PC-3 (cell line): Measurements from ENCODE around the gene PTGIS. TPM values are rescaled to one million over a fixed set of nuclear protein-coding genes. Genes with fewer than 3 reads are reported as not detected.

Source experiments
- ATAC-seq: fragments of 200-7000 bp; cut with Tn5 transposase; 2 replicates; pipeline ENCODE4 v1.9.1; 2020; ENCODE audit warnings: mild to moderate bottlenecking, moderate library complexity
- BruUV-seq: library from RNA; stranded (reverse); fragments of 400-500 nt; replicated peaks from 2 replicates; lab custom pipeline; 2021; lab: Mats Ljungman, UMichigan
- CTCF ChIA-PET: fragments of 300-600 bp; sonication (Branson Sonifier 250); formaldehyde crosslinking; loops from one replicate; lab custom pipeline; 2022; ENCODE audit warnings: antibody characterized with exemption; lab: Charles Lee
- POLR2A ChIA-PET: fragments of 300-600 bp; sonication (Branson Sonifier 250); formaldehyde crosslinking; loops from one replicate; lab custom pipeline; 2022; ENCODE audit warnings: antibody characterized with exemption; ENCODE audit not compliant: unreplicated experiment; lab: Charles Lee
- DNase-seq: peaks from one replicate; pipeline ENCODE4 v3.0.0-alpha.2; 2015
- H2AFZ ChIP-seq: fragments of 300-600 bp; sonication (generic); 2 replicates; pipeline ENCODE4 v1.6.0; 2016; ENCODE audit warnings: antibody characterized with exemption, low read length
- H3F3A ChIP-seq: fragments of 300-600 bp; sonication (generic); one replicate; pipeline ENCODE4 v1.6.0; 2017; ENCODE audit warnings: antibody characterized with exemption, low read length, control low read depth, mild to moderate bottlenecking; ENCODE audit not compliant: unreplicated experiment
- H3K27ac ChIP-seq: fragments of 300-600 bp; sonication (generic); 2 replicates; pipeline ENCODE4 v1.5.1; 2016; ENCODE audit warnings: mild to moderate bottlenecking, low read length
- H3K27me3 ChIP-seq: fragments of 300-600 bp; sonication (generic); 2 replicates; pipeline ENCODE4 v1.6.1; 2016; ENCODE audit warnings: low read length, mixed read lengths
- H3K36me3 ChIP-seq: fragments of 300-600 bp; sonication (generic); 2 replicates; pipeline ENCODE4 v1.6.1; 2016; ENCODE audit warnings: low read depth, mixed run types, low read length, mixed read lengths
- H3K4me1 ChIP-seq: fragments of 300-600 bp; sonication (generic); 2 replicates; pipeline ENCODE4 v1.5.1; 2016; ENCODE audit warnings: low read length; ENCODE audit not compliant: insufficient read depth
- H3K4me2 ChIP-seq: fragments of 300-600 bp; sonication (generic); 2 replicates; pipeline ENCODE4 v1.6.0; 2016; ENCODE audit warnings: low read length
- H3K4me3 ChIP-seq: fragments of 300-600 bp; sonication (generic); 2 replicates; pipeline ENCODE4 v1.5.1; 2016; ENCODE audit warnings: mild to moderate bottlenecking, low read length, mixed read lengths
- H3K79me2 ChIP-seq: fragments of 300-600 bp; sonication (generic); 2 replicates; pipeline ENCODE4 v1.6.1; 2017; ENCODE audit warnings: low read length, mixed read lengths
- H3K9ac ChIP-seq: fragments of 300-600 bp; sonication (generic); 2 replicates; pipeline ENCODE4 v1.6.0; 2016; ENCODE audit warnings: mild to moderate bottlenecking, low read length
- H3K9me2 ChIP-seq: fragments of 300-600 bp; sonication (generic); replicated peaks from 2 replicates; pipeline ENCODE4 v1.6.1; 2016; ENCODE audit warnings: mixed run types, low read length, mixed read lengths
- H3K9me3 ChIP-seq: fragments of 300-600 bp; sonication (generic); 2 replicates; pipeline ENCODE4 v1.6.1; 2016; ENCODE audit warnings: low read length, mixed read lengths
- H4K20me1 ChIP-seq: fragments of 300-600 bp; sonication (generic); 2 replicates; pipeline ENCODE4 v1.6.1; 2016; ENCODE audit warnings: low read length, mixed read lengths
- CTCF ChIP-seq: fragments of 300-600 bp; sonication (generic); conservative IDR thresholded peaks from 2 replicates; pipeline ENCODE4 v1.5.1; 2017; ENCODE audit warnings: antibody characterized with exemption, low read depth, mild to moderate bottlenecking, low read length
- EZH2 ChIP-seq: fragments of 300-600 bp; sonication (generic); IDR thresholded peaks from one replicate; pipeline ENCODE4 v1.6.1; 2017; ENCODE audit warnings: antibody characterized with exemption, mild to moderate bottlenecking, low read length; ENCODE audit not compliant: unreplicated experiment
- EZH2phosphoT487 ChIP-seq: fragments of 300-600 bp; sonication (generic); IDR thresholded peaks from 2 replicates; pipeline ENCODE4 v1.6.1; 2018; ENCODE audit warnings: mild to moderate bottlenecking, antibody characterized with exemption, low read length, borderline replicate concordance
- intact Hi-C: fragments of 100-400 bp; cut with micrococcal nuclease; formaldehyde crosslinking; loops from 2 replicates; pipeline ENCODE4 v1.9.0; 2023
- total RNA-seq: library from RNA; depleted of rRNA; stranded (reverse); fragments of >200 nt; gene quantifications from 2 replicates; pipeline ENCODE4 v1.2.3, GENCODE V29; 2014

The PTGIS gene
- total RNA-seq, 1 experiment from 2014 or later: 0.18 TPM

- Histone ChIP-seq H3K36me3 (no peaks in the 10 kb centered on the region), H3K27ac (no peak overlapping the region), H3K4me2 (no peak overlapping the region), H3K79me2 (no peaks in the 10 kb centered on the region), H3K9me3 (no peaks in the 10 kb centered on the region), H3K9ac (no peak overlapping the region), H3K4me3 (no peak overlapping the region), H3K4me1 (peaks cover 10% of the 10 kb centered on the region; the same call in 1 of the 2 replicates), H3K9me2 (no peaks in the 10 kb centered on the region), H3K27me3 (peaks cover 72% of the 10 kb centered on the region), H3F3A (no peaks in the 10 kb centered on the region), H2AFZ (no peak overlapping the region), H4K20me1 (no peaks in the 10 kb centered on the region)
- POLR2A ChIA-PET: no interaction called here
- ATAC-seq: no peak
- intact Hi-C loops: no loop called here
- BruUV-seq: no TSS peak
- no peak for DNase-seq
- TF ChIP-seq EZH2 (no peak), EZH2phosphoT487 (no peak), CTCF (no peak)
- CTCF ChIA-PET: no interaction called here
Measured at GRCh38 chr20:49513517-49513916, 54.4 kb downstream of the PTGIS start.

- TF ChIP-seq CTCF (no peak), EZH2 (no peak), EZH2phosphoT487 (no peak)
- Histone ChIP-seq H3K27ac (no peak overlapping the region), H2AFZ (no peak overlapping the region), H3K79me2 (no peaks in the 10 kb centered on the region), H3K4me1 (peaks cover 10% of the 10 kb centered on the region; the same call in 1 of the 2 replicates), H3F3A (no peaks in the 10 kb centered on the region), H3K4me2 (no peak overlapping the region), H4K20me1 (no peaks in the 10 kb centered on the region), H3K9me2 (no peaks in the 10 kb centered on the region), H3K36me3 (no peaks in the 10 kb centered on the region), H3K4me3 (no peak overlapping the region), H3K9ac (no peak overlapping the region), H3K9me3 (no peaks in the 10 kb centered on the region), H3K27me3 (peaks cover 72% of the 10 kb centered on the region)
- intact Hi-C loops: no loop called here
- ChIA-PET POLR2A (no interaction called here), CTCF (no interaction called here)
- no TSS peak for BruUV-seq
- ATAC-seq (no peak), DNase-seq (no peak)
Measured at GRCh38 chr20:49513009-49513408, 54.9 kb downstream of the PTGIS start.

GRCh38 chr20:49511788-49512525 lies 56.0 kb downstream of the PTGIS start:
- TF ChIP-seq EZH2phosphoT487 (no peak), EZH2 (no peak), CTCF (no peak)
- no TSS peak for BruUV-seq
- no peak overlapping the region for H3K27ac ChIP-seq
- H3F3A ChIP-seq: no peaks in the 10 kb centered on the region
- H3K9me2 ChIP-seq: no peaks in the 10 kb centered on the region
- ATAC-seq (no peak), DNase-seq (no peak)
- no peak overlapping the region for H3K4me3 ChIP-seq
- no peaks in the 10 kb centered on the region for H3K36me3 ChIP-seq
- no peak overlapping the region for H3K4me2 ChIP-seq
- H2AFZ ChIP-seq: no peak overlapping the region
- no peaks in the 10 kb centered on the region for H3K79me2 ChIP-seq
- peaks cover 6% of the 10 kb centered on the region; the same call in 1 of the 2 replicates for H3K4me1 ChIP-seq
- peaks cover 82% of the 10 kb centered on the region for H3K27me3 ChIP-seq
- H3K9ac ChIP-seq: no peak overlapping the region
- H3K9me3 ChIP-seq: no peaks in the 10 kb centered on the region
- ChIA-PET POLR2A (no interaction called here), CTCF (no interaction called here)
- H4K20me1 ChIP-seq: no peaks in the 10 kb centered on the region
- intact Hi-C loops: no loop called here
